ENCODE data around the gene UBE2A. TPM values are rescaled to one million over a fixed set of nuclear protein-coding genes. Genes with fewer than 3 reads are reported as not detected.

Gene UBE2A
- polyA plus RNA-seq, 1 donor from 2014 or later = 129 TPM

- H3K9ac ChIP-seq (ENCODE audit: low read length) = peak overlapping the region; percentile 92
- no peaks in the 10 kb centered on the region for H3K36me3 ChIP-seq (ENCODE audit: insufficient read depth, low read length)
- no peaks in the 10 kb centered on the region for H4K20me1 ChIP-seq (ENCODE audit: insufficient read depth)
- no peaks in the 10 kb centered on the region for H3K9me3 ChIP-seq (ENCODE audit: low read length)
- peak overlapping the region; percentile 38 for H2AFZ ChIP-seq (ENCODE audit: low read depth, low read length)
- H3K4me2 ChIP-seq (ENCODE audit: low read length) = no peak overlapping the region
- TF ChIP-seq MXI1 (conservative IDR thresholded peaks at IDR 0.05; ENCODE audit: poor library complexity, severe bottlenecking) (peak; percentile 81), POLR2AphosphoS5 (IDR thresholded peaks at IDR 0.05) (no peak), TAF1 (IDR thresholded peaks at IDR 0.05; ENCODE audit: low read depth) (peak; percentile 21)
- no peaks in the 10 kb centered on the region for H3K9me2 ChIP-seq (ENCODE audit: insufficient read depth, low read length)
- H3K27me3 ChIP-seq (ENCODE audit: insufficient read depth, low read depth, low read length) = no peaks in the 10 kb centered on the region
- peak overlapping the region; percentile 78 for H3K4me3 ChIP-seq (ENCODE audit: low read length)
- H3K27ac ChIP-seq (ENCODE audit: low read length) = peak overlapping the region; percentile 90
- H3K79me2 ChIP-seq (replicated peaks; ENCODE audit: insufficient read depth, low read length) = peaks cover 33% of the 10 kb centered on the region
- no peaks in the 10 kb centered on the region for H3F3A ChIP-seq (ENCODE audit: insufficient read depth, low read length, poor library complexity, severe bottlenecking)
Measured at GRCh38 chrX:119605464-119606279, 31.3 kb downstream of the UBE2A start.

DNA sequence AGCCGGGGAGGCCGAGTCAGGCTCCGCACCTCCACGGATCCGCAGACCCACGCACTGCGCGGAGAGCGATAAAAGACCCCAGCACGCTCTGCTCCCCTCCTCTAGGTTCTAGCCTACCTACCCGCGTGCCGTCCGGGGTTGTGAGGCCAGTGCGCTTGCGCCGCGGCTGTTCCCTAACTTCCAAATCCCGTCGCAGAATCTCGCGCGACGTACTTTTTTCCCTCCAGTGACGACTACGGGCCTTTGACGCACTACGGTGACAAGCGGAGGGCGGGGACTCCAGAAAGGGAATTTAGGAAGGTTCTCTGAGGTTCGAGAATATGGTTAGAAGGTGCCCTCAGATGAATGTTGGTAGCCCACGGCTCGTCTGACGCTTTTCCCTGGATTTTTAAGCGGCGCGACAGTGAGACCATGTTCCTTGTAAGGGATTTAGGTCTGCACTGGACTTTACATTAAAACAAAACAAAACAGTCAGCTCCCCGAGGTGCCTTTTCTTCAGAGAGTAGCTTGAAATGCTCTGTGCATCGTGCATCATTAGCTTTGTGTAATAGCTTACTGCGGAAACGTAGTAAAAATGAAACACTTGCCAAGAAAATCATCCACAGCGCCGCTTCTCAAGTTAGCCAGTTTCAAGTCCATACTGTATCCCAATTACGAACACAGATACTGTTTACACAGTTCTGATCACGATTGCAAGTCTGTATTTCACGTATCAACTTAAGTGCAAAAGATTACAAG, 32.1 kb downstream of the UBE2A start, which contains the start of gene NKRF:
NKRF (minus strand) TSS at position 145 of the 738 bp plus-strand sequence.
- Histone ChIP-seq H3K36me3 (ENCODE audit: insufficient read depth, low read length) (no peaks in the 10 kb centered on the region), H3K27me3 (ENCODE audit: insufficient read depth, low read depth, low read length) (no peaks in the 10 kb centered on the region), H3K4me3 (ENCODE audit: low read length) (peak within 1 kb of the TSS; percentile 78), H4K20me1 (ENCODE audit: insufficient read depth) (no peaks in the 10 kb centered on the region), H3K79me2 (replicated peaks; ENCODE audit: insufficient read depth, low read length) (peaks cover 33% of the 10 kb centered on the region), H3F3A (ENCODE audit: insufficient read depth, low read length, poor library complexity, severe bottlenecking) (no peaks in the 10 kb centered on the region), H3K4me2 (ENCODE audit: low read length) (no peak within 1 kb of the TSS), H2AFZ (ENCODE audit: low read depth, low read length) (peak within 1 kb of the TSS; percentile 38), H3K9me3 (ENCODE audit: low read length) (no peaks in the 10 kb centered on the region), H3K9me2 (ENCODE audit: insufficient read depth, low read length) (no peaks in the 10 kb centered on the region), H3K27ac (ENCODE audit: low read length) (peak within 1 kb of the TSS; percentile 90), H3K9ac (ENCODE audit: low read length) (peak within 1 kb of the TSS; percentile 92)
- TF ChIP-seq TAF1 (IDR thresholded peaks at IDR 0.05; ENCODE audit: low read depth) (peak; percentile 1), POLR2AphosphoS5 (IDR thresholded peaks at IDR 0.05) (peak; percentile 95), MXI1 (conservative IDR thresholded peaks at IDR 0.05; ENCODE audit: poor library complexity, severe bottlenecking) (no peak)

DNA sequence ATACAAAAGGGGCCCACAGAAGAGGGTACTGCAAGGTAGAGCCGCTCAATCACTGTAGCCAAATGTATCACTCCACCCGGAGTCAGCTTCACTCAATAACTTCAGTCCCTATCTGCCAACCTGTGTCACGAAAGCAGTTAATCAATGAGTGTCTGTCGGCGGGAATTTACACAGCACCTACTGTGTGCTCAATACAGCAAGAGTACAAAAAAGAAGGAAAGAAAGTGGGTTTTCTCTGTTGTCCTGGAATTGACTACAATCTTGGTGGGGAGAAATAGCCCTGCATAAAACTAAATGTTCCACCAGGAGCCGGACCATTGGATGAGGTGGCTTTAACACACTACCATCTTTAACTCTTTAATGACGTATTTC, 32.6 kb downstream of the UBE2A start:
- Histone ChIP-seq H3K4me3 (ENCODE audit: low read length) (peak overlapping the region; percentile 78), H3F3A (ENCODE audit: insufficient read depth, low read length, poor library complexity, severe bottlenecking) (no peaks in the 10 kb centered on the region), H3K27ac (ENCODE audit: low read length) (peak overlapping the region; percentile 90), H3K4me2 (ENCODE audit: low read length) (no peak overlapping the region), H3K9me3 (ENCODE audit: low read length) (no peaks in the 10 kb centered on the region), H4K20me1 (ENCODE audit: insufficient read depth) (no peaks in the 10 kb centered on the region), H3K36me3 (ENCODE audit: insufficient read depth, low read length) (no peaks in the 10 kb centered on the region), H3K9ac (ENCODE audit: low read length) (peak overlapping the region; percentile 92), H2AFZ (ENCODE audit: low read depth, low read length) (peak overlapping the region; percentile 33), H3K9me2 (ENCODE audit: insufficient read depth, low read length) (no peaks in the 10 kb centered on the region), H3K27me3 (ENCODE audit: insufficient read depth, low read depth, low read length) (no peaks in the 10 kb centered on the region), H3K79me2 (replicated peaks; ENCODE audit: insufficient read depth, low read length) (peaks cover 29% of the 10 kb centered on the region)
- TF ChIP-seq, protein P1, sequence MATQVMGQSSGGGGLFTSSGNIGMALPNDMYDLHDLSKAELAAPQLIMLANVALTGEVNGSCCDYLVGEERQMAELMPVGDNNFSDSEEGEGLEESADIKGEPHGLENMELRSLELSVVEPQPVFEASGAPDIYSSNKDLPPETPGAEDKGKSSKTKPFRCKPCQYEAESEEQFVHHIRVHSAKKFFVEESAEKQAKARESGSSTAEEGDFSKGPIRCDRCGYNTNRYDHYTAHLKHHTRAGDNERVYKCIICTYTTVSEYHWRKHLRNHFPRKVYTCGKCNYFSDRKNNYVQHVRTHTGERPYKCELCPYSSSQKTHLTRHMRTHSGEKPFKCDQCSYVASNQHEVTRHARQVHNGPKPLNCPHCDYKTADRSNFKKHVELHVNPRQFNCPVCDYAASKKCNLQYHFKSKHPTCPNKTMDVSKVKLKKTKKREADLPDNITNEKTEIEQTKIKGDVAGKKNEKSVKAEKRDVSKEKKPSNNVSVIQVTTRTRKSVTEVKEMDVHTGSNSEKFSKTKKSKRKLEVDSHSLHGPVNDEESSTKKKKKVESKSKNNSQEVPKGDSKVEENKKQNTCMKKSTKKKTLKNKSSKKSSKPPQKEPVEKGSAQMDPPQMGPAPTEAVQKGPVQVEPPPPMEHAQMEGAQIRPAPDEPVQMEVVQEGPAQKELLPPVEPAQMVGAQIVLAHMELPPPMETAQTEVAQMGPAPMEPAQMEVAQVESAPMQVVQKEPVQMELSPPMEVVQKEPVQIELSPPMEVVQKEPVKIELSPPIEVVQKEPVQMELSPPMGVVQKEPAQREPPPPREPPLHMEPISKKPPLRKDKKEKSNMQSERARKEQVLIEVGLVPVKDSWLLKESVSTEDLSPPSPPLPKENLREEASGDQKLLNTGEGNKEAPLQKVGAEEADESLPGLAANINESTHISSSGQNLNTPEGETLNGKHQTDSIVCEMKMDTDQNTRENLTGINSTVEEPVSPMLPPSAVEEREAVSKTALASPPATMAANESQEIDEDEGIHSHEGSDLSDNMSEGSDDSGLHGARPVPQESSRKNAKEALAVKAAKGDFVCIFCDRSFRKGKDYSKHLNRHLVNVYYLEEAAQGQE (IDR thresholded peaks at IDR 0.05; ENCODE audit: borderline replicate concordance) = no peak
- TF ChIP-seq TAF1 (IDR thresholded peaks at IDR 0.05; ENCODE audit: low read depth) (no peak), MXI1 (conservative IDR thresholded peaks at IDR 0.05; ENCODE audit: poor library complexity, severe bottlenecking) (no peak), RAD21 (conservative IDR thresholded peaks at IDR 0.05) (no peak), EZH2 (IDR thresholded peaks at IDR 0.05; ENCODE audit: borderline replicate concordance, insufficient read depth, low read length, poor library complexity, severe bottlenecking) (no peak), POLR2AphosphoS5 (IDR thresholded peaks at IDR 0.05) (no peak), EP300 (conservative IDR thresholded peaks at IDR 0.05; ENCODE audit: poor library complexity, severe bottlenecking) (no peak), SMC3 (conservative IDR thresholded peaks at IDR 0.05; ENCODE audit: poor library complexity) (no peak)
- TF ChIP-seq, protein P2, sequence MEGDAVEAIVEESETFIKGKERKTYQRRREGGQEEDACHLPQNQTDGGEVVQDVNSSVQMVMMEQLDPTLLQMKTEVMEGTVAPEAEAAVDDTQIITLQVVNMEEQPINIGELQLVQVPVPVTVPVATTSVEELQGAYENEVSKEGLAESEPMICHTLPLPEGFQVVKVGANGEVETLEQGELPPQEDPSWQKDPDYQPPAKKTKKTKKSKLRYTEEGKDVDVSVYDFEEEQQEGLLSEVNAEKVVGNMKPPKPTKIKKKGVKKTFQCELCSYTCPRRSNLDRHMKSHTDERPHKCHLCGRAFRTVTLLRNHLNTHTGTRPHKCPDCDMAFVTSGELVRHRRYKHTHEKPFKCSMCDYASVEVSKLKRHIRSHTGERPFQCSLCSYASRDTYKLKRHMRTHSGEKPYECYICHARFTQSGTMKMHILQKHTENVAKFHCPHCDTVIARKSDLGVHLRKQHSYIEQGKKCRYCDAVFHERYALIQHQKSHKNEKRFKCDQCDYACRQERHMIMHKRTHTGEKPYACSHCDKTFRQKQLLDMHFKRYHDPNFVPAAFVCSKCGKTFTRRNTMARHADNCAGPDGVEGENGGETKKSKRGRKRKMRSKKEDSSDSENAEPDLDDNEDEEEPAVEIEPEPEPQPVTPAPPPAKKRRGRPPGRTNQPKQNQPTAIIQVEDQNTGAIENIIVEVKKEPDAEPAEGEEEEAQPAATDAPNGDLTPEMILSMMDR (IDR thresholded peaks at IDR 0.05; ENCODE audit: poor library complexity, severe bottlenecking) = no peak

Measured in neural cell (in vitro differentiated cells).